Superior temporal gyrus (tissue), 1 donor: ENCODE results near the gene NBPF3.
"Not testable (repeated sequence)": the region's sequence is repeated elsewhere in the genome, so short reads cannot be mapped to it uniquely, and the experiment has no call there.

Experiments used
- DNase-seq: peaks from one replicate; pipeline ENCODE4 v3.0.0-alpha.2; 2016; ENCODE audit errors: extremely low spot score

NBPF3 gene

GRCh38 chr1:21439721-21440629, at the start of gene NBPF3:
TSS of gene NBPF3 (plus strand) at chr1:21440137. CDS start at chr1:21445087, 4,950 bp downstream.
- DNase-seq, result peak; percentile 92

- no peak for DNase-seq
These were observed 48.4 kb upstream of the NBPF3 start for GRCh38 chr1:21391497-21391896.

GRCh38 chr1:21392587-21393263, 47.2 kb upstream of the NBPF3 start:
- no peak for DNase-seq

- no peak for DNase-seq
These were observed 43.4 kb upstream of the NBPF3 start for GRCh38 chr1:21396516-21396915.

GRCh38 chr1:21397813-21398188, 42.1 kb upstream of the NBPF3 start:
- DNase-seq, result peak; percentile 26

GRCh38 chr1:21401726-21402346, 38.1 kb upstream of the NBPF3 start:
- not testable (repeated sequence) for DNase-seq

GRCh38 chr1:21406659-21407058, 33.3 kb upstream of the NBPF3 start:
- DNase-seq, result no peak

GRCh38 chr1:21409897-21410296, 30.0 kb upstream of the NBPF3 start:
- DNase-seq, result not testable (repeated sequence)

- DNase-seq, result no peak
These were observed 25.9 kb upstream of the NBPF3 start for GRCh38 chr1:21414015-21414414.

GRCh38 chr1:21420378-21420777, 19.6 kb upstream of the NBPF3 start:
- DNase-seq, result not testable (repeated sequence)

- DNase-seq, result not testable (repeated sequence)
These were observed 18.6 kb upstream of the NBPF3 start for GRCh38 chr1:21421307-21421706.

GRCh38 chr1:21427798-21428480, 12.0 kb upstream of the NBPF3 start:
- DNase-seq, result not testable (repeated sequence)

- not testable (repeated sequence) for DNase-seq
These were observed 11.4 kb upstream of the NBPF3 start for GRCh38 chr1:21428481-21429073.

- DNase-seq, result not testable (repeated sequence)
These were observed 10.7 kb upstream of the NBPF3 start for GRCh38 chr1:21429210-21429609.

GRCh38 chr1:21430875-21431274, 9.1 kb upstream of the NBPF3 start:
- not testable (repeated sequence) for DNase-seq

- DNase-seq, result no peak
These were observed 5.5 kb upstream of the NBPF3 start for GRCh38 chr1:21434394-21434793.

- no peak for DNase-seq
These were observed 4.1 kb upstream of the NBPF3 start for GRCh38 chr1:21435646-21436487.

GRCh38 chr1:21436488-21437340, 3.2 kb upstream of the NBPF3 start:
- no peak for DNase-seq

GRCh38 chr1:21437341-21437640, 2.6 kb upstream of the NBPF3 start:
- no peak for DNase-seq
